HG02852 (cell line): ENCODE data around the gene ALPK3.

ENCODE experiments used
- ATAC-seq: cut with Tn5 transposase; IDR thresholded peaks from one replicate; pipeline ENCODE4 v1.9.1; 2021; ENCODE audit warnings: mild to moderate bottlenecking, moderate library complexity; ENCODE audit not compliant: unreplicated experiment

Gene ALPK3

DNA sequence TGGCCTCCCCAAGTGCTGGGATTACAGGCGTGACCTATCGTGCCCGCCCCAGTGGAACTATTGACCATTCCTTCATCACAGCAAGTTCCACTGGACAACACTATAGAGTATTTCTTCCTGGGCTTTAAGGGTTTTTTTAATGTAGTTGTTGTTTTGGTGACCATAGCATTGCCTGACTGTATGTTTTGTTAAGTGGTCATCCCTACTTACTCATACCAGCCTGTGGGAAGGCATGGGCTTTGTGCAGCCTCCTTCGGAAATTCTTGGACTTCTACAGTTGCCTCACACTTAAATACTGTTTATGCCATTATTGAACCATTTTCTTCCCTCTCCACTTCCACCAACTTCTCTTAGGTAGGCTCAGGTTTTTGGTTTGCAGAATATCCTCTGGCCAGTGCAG is 19.9 kb upstream of the ALPK3 start:
- ATAC-seq, result no peak

DNA sequence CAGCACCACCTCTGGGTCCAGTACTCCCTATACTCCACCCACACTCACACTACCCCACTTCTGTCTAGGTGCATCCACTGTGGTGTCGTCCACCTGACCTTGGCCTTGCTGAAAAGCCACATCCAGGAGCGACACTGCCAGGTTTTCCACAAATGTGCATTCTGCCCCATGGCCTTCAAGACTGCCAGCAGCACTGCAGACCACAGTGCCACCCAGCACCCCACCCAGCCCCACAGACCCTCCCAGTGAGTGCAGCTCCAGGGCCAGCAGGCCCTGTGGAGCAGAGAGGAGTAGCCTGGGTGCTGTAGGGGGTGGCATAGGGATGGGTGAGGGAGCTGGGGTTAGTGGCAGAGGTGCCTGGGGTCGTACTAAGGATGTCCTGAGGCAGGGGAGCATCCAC is 19.4 kb upstream of the ALPK3 start:
- no peak for ATAC-seq

DNA sequence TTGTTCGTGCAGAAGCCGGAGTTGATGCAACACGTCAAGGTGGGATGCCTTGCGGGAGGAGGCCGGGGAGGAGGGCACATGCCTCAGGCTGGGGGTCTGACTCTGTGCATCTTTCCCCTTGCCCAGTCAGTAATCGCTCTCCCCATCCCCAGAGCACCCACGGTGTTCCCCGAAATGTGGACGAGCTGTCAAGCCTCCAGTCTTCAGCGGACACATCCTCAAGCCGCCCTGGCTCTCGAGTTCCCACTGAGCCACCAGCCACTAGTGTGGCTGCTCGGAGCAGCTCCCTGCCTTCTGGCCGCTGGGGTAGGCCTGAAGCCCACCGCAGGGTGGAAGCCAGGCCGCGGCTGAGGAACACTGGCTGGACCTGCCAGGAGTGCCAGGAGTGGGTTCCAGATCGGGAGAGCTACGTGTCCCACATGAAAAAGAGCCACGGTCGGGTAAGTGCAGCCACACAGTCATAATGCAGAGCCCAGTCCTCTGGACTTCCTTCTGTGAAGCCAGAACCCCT is 18.7 kb upstream of the ALPK3 start:
- ATAC-seq, result no peak

DNA sequence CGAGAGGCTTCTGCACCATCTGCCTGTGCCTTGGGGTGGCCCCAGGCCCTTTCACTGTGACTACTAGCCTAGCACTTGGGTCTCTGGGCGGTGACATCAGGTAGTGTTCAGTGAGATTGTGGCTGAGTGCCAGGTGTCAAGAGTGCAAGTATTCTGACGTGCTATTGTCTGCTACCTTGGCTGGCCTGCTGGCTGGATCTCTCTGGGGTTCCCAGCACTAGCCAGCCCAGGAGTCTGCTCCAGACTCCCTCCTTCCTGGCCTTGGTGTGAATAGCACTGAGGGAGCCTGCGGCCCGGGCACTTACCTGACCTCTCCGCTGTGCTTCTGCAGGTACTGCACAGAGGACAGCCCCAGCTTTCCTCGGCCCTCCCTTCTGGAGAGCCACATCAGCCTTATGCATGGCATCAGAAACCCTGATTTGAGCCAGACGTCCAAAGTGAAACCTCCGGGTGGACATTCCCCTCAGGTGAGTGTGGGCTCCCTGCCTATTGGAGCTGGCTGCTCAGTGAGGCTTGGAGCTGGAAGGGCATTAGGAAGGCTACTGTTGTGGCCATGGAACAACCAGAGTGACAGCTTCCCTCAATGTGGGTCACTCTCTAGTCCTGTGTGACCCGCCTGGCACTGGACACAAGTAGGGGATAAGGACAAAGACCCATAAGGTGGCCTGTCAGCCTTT is 17.5 kb upstream of the ALPK3 start:
- ATAC-seq, result no peak

DNA sequence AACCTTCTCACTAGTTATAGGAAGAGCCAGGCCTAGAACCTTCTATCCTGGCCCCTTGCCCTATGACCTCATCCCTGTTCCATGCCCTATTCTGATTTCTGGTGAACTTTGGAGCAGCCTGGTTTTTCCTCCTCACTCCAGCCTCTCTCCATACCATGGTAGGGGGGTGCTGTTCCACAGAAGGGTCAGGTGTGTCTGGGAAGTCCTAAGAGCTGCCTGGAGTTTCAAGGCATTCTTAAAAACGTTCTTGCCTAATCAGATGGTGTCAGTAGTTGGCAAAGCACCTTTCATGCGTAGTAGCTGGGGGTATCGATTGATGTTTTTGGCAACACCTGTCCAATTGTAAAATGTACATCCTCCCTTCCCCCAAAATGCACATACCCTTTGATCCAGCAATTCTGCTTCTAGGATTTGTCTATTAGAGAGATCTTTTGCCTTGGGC is 16.8 kb upstream of the ALPK3 start:
- ATAC-seq, result no peak

DNA sequence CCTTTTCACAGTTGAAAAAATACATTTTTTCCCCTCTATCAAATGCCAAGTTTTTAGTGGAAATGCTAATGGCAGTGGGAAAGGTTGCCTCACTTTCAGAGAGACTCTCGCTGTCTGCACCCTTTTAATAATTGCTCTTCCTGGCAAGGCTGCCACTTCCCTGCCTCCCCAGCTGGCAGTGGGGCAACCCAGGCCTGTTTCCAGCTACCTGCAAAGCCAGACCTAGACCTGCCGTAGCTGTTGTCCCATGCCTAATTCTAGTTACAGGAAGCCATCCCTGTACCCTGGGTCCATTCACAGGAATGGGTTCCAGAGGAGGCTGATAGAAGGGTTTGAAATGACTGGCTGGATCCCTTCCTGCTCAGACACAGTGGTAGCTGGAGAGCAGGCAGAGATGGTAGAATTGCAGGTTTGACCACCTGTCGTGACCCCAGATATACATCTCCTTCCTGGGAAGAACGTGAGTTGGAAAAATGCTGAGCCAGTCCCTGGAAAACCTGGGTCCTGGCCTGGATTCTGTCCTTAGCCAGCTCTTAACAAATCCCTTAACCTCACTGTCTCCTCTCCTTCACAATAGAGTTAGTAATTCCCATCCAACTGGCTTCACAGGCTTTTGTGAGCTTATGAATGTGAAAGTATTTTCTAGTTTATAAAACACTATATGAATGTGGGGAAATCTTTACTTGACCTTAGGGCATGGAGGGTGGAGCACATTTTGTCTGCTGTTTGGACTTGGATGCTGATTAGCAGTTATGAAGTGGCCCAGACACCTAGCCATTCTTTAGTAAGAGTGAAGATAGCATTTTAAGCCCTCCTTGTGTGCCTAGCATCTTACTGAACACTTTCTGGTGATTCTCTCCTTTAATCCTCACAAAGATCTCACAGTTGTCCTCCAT is 12.9 kb upstream of the ALPK3 start:
- ATAC-seq, result no peak

DNA sequence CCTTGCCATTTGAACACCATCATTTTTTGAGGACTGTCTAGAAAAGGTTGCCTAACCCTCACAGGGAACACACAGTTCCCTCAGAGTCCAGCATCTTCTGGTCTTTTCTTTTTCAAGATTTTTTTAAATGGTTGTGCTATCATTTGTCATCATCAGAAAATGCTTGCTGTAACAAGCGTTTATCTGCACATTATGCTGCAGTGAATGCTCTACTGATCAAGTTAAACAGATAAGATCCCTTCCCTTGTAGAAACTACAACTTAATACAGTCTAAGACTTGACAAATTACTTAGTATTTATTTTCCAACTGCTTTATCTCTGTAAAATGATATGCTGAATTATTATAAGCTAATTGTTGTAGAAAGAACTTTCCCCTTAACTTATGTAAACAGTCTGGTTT is 11.9 kb upstream of the ALPK3 start:
- no peak for ATAC-seq

DNA sequence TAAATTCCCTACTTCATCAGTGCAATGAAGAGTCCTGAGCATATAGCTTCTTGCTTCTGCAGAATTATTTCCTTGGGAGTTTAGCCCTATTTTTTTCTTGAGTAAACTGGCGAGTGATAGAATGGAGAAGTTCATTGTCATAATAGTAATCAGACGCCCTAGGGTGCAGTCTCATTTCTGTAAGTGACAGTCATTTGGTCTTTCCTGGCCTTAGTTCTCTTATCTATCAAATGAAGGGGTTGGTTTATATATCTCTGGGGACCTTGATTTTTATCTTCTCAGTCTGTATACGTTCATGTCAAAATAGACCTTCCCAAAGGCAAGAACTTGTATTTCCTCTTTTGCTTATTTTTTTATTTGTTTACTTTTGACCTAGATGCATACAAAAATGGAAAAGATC is 9.9 kb upstream of the ALPK3 start:
- ATAC-seq, result no peak

DNA sequence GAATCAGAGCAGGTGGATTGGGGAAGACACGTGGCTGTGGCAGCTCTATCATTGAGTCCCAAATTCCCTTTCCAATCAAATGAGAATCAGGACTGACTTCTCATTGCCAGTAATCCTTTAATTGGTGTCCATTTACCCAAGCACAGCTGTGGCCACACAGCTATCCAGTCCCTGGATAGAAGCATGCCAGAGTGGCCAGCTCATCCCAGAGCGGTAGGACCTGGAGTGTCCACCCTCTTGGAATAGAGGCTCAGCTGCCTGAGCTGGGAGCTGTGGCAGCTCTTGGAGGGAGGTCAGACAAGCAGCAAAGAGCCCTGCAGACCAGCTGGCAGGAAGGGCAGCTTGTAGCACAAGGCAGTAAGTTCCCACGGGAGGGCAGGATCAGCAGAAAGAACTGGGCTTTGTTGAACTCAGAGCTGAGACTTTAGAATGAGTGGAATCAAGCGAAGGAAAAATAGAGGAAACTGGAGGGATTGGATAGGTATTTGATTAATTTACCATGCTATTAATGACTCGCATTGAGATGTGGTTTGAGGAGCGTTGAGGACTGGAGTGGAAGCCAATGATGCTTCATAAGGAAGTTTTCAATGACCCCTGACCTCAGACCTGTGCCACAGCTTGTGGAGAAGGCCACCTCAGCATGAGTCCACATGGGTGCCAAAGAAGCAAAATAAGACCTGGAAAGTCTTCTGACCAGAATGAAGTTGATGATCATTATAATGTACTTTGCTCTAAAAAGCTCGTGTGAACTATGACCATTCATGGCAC is 6.9 kb upstream of the ALPK3 start:
- ATAC-seq, result no peak

DNA sequence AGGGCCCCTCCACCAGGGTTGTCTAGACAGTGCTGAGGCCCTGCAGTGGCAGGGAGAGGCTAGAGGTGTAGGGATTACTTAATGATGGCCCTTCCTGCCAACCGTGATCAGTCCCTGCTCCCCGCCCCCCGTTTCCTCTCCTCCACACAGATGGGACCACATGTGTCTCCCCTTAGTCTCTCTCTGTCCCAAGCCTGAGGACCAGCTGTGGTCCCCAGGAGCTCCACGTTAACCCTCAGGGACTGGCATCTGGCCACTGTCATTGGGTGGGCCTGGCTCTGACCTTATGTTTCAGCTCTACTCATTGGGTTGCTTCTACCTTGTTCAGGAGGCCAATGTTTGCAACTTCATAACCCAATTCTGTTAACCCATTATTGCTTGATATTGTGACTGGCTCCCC is 6.0 kb upstream of the ALPK3 start:
- no peak for ATAC-seq

DNA sequence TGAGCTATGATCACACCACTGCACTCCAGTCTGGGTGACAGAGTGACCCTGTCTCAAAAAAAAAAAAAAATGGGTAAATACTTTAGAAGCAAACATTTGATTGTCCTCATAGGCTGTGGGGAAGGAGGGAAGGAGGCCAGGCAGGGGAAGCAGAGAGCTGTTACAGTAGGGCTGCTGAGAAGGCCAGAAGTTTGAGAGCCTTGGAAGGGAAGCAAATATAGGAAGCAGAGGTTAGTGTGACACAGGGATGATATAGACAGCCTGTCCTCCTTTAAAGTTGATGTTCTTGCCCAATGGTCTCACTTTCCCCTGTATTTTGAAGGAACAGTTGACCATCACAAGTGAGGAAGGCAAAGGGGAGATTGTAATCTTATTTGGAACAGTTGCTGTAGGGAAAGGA is 5.3 kb upstream of the ALPK3 start:
- ATAC-seq, result no peak

DNA sequence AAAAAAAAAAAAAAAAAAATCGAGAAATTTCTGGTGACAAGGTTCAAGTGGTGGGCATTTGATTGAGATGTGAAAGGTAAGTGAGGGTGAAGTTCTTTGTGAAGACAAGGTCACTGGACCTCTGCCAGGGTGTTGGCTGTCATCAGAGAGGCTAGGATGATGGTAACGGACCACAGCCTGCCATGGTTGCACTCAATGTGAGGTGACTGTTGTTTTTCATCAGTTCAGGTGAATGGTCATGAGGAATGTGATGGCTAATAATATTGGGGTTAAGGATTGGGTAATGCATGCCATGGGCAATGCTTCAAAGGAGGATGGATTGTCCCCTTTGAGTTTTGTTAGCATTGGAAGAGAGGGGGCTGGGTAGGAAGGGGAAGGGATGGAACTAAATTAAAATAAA is 4.3 kb upstream of the ALPK3 start:
- no peak for ATAC-seq

DNA sequence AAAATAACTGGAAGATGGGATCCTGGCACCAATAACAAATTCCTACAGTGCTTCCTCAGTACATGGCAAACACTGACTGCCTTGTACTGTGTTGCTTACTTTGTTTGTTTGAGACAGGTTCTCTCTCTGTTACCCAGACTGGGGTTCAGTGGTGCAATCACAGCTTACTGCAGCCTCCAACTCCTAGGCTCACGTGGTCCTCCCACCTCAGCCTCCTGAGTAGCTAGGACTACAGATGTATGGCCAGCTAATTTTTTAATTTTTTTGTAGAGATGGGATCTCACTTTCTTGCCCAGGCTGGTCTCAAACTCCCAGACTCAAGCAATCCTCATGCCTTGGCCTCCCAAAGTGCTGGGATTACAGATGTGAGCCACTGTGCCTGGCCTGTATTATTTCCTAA is 3.7 kb upstream of the ALPK3 start:
- no peak for ATAC-seq

DNA sequence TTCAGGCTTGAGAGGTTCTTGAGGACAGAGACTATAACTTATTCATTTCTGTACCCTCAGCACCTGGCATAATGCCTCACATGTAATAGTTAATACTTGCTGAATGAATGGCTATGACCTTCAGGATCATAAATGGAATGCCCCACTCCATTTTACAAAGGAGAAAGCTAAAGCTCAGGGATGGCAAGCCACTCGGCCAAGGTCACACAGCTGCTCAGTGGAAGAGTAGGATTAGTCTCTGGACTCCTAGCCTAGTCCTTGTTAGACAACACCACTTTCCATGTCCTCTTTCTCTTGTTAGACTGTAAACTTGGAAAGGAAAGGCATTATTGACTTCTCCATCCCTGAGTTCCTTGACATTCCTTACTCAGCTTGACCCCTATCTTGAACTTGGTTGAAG is 3.2 kb upstream of the ALPK3 start:
- no peak for ATAC-seq

DNA sequence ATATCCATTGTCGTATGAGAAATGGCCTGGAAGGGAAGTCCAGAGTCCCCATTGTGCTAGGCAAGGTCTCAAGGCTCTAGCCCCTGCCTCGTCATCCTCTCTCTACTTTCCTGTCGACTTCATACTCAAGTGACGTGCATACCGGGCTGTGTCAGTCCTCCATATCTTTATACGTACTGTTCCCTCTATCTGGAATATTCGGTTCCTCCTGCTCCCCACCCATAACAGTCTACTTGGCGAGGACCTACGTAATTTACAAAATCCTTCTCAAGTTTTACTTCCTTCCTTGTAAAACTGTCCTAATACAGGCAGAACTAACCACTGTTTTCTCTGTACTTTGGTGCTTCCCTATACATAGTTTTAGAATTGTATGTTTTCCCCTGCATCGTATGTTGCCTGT is 2.2 kb upstream of the ALPK3 start:
- ATAC-seq, result no peak

DNA sequence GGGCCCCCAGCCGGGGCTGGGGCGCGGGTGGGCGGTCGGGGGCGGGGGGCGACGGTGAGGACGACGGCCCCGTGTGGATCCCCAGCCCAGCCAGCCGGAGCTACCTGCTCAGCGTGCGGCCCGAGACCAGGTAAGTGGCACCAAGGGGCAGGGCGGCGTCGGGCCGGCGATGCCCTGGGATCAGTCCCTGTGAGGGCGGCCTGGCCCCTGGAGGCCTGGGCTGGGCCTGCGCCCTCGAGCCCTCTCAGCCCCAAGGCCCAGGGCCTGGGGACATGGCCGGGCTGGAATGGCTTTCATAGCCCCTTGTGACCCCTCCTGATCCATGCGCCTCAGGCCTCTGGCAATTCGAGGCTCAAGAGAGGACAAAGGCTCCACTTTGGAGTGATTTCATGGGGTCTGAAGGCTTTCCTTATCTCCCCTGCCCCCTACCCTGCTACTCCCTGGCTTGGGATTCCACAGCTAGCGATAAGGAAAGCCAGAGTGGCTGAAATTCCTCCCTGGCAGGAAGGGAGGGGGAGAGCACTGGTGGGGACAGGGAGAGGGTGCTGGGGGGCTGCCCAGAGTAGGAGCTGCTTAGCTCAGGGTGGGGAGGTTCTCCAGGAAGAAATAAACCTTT is 418 bp downstream of the ALPK3 start:
- no peak for ATAC-seq

DNA sequence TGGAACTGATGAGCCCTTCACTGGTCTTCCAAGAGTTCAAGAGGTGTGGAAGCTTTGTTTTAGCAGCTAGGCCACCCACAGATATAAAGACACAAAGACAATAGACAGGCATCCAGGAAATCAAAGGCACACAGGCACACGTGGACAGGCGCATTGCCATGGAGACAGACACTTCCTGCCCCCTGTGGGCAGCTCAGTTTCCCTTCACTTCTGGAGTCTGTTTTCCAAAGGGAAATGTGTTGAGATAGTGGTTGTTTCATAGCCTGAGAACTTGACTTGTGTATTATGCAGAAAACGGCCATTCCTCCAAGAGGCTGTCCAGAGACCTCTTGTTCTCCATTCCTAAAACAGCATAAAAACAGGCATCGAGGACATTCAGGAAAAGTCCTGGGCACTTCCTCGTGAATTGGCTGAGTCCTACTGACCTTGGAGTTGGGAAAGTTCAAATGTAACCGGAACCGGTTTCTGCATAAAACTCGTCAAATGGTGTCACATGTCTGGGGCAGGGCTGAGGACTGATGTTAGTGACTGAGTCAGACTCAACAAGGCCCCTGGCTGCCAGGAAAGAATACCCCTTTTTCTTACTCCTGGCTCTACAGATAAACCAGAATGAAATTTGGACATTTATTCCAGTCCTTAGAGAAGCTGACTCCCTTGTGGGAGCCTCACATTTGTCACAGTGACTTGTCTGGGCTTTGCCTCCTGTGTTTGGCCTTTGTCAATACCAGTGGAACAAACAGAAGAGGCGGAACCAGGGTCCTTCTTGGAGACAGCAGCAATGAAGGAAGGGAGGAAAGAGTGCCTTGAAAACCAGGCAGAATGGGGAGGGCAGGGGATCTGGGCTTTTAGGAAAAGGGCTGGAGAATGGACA is 1.3 kb downstream of the ALPK3 start:
- ATAC-seq, result no peak

DNA sequence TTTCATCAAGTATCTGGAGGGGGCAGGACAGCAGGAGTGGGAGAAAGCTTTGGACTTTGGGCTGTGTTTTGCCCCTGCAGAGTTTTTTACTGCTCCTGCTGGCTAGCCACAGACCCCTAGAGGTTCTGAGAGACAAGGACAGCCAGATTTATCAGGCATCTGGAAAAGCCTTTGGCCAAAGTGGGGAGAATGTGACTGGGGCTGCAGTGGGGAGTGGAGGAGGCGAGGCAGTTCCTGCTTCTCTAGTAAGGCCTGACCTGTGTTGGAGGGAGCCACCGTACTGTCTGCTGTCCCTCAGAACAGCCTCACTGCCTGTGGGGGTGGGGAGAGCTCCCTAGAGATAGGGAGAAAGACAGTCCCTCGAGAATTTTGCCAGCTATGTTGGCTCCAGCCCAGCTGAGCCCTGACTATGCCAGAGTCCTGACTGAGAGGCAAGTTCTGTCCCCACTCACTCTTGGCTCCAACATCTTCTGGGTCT is 2.2 kb downstream of the ALPK3 start:
- no peak for ATAC-seq

DNA sequence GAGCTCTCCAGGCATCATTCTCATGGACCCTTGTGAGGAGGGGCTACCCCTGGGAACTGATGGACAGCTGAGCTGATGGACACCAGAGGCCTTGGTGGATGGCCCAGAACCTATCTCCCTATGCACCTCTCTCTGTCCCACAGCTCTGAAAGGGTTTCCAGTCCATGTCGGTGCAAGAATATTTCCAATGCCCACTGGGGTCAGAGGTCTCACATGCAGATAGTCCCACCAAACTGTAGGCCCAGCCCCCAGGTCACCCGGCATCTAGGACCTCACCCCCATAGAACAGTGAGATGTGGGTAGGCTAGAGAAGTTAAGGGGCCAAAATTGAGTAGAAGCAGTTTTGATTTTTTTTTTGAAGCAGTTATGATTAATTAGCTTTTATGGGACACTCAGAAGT is 2.6 kb downstream of the ALPK3 start:
- no peak for ATAC-seq

DNA sequence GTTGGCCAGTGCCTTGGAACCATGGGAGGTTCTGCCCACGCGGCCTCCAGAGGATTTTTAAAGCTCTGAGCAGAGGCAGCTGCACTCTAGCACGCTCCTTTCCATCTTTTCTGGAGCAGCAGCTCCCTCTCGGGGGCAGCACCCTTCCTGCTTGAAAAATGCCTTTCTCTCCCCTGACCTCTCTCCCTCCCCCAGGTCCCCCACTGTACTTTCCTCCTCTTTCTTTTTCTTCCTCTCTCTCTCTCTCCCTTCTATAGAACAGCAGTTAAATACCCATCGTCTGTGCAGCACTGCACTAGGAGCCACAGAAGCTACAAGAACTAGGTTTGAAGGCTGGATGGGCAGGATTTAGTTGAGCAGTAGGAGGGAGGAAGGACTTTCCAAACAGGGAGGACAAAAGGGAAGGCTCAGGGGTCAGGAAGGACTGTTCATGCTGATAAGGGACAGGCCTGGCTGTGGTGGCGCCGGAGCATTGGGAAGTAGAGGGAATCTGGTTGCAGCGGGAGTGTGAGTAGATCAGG is 4.4 kb downstream of the ALPK3 start:
- ATAC-seq, result no peak
